BLaER1 (cell line): ENCODE measurements around the gene KRTAP6-1.

Source experiments
- H3K27ac ChIP-seq: shearing (Covaris generic); formaldehyde crosslinking; 2 replicates; pipeline ENCODE4 v1.8.1; 2022
- H3K27me3 ChIP-seq: shearing (Covaris generic); formaldehyde crosslinking; 2 replicates; pipeline ENCODE4 v1.8.1; 2022
- H3K36me3 ChIP-seq: shearing (Covaris generic); formaldehyde crosslinking; 2 replicates; pipeline ENCODE4 v1.8.1; 2022
- H3K4me1 ChIP-seq: shearing (Covaris generic); formaldehyde crosslinking; 2 replicates; pipeline ENCODE4 v1.8.1; 2022
- H3K4me2 ChIP-seq: shearing (Covaris generic); formaldehyde crosslinking; 2 replicates; pipeline ENCODE4 v1.8.1; 2022
- H3K4me3 ChIP-seq: shearing (Covaris generic); formaldehyde crosslinking; 2 replicates; pipeline ENCODE4 v1.8.1; 2022
- H3K9ac ChIP-seq: shearing (Covaris generic); formaldehyde crosslinking; 2 replicates; pipeline ENCODE4 v1.8.1; 2022
- H3K9me3 ChIP-seq: shearing (Covaris generic); formaldehyde crosslinking; 2 replicates; pipeline ENCODE4 v1.8.1; 2022
- H4K20me1 ChIP-seq: shearing (Covaris generic); formaldehyde crosslinking; 2 replicates; pipeline ENCODE4 v1.8.1; 2022
- Cebpa-rat ChIP-seq: shearing (Covaris generic); IDR thresholded peaks from 2 replicates; pipeline ENCODE4 v1.8.1; 2022

The KRTAP6-1 gene

GRCh38 chr21:30613836-30614235 lies at the start of gene KRTAP6-1:
TSS of gene KRTAP6-1 (minus strand) at chr21:30613930. CDS start at chr21:30613904, 26 bp downstream.
- H3K27me3 ChIP-seq: no peaks in the 10 kb centered on the region
- H4K20me1 ChIP-seq: no peaks in the 10 kb centered on the region
- no peak within 1 kb of the TSS for H3K27ac ChIP-seq
- H3K4me3 ChIP-seq: no peak within 1 kb of the TSS
- TF ChIP-seq Cebpa-rat: no peak
- no peak within 1 kb of the TSS for H3K9ac ChIP-seq
- no peaks in the 10 kb centered on the region for H3K9me3 ChIP-seq
- no peak within 1 kb of the TSS for H3K4me2 ChIP-seq
- H3K36me3 ChIP-seq: no peaks in the 10 kb centered on the region
- H3K4me1 ChIP-seq: no peaks in the 10 kb centered on the region

- Histone ChIP-seq H3K4me1 (no peaks in the 10 kb centered on the region), H3K4me3 (no peak overlapping the region), H3K27ac (no peak overlapping the region), H3K4me2 (no peak overlapping the region), H3K27me3 (no peaks in the 10 kb centered on the region), H3K9ac (no peak overlapping the region), H3K9me3 (no peaks in the 10 kb centered on the region), H4K20me1 (no peaks in the 10 kb centered on the region), H3K36me3 (no peaks in the 10 kb centered on the region)
- TF ChIP-seq Cebpa-rat: no peak
Observed at GRCh38 chr21:30652891-30653290, 39.2 kb upstream of the KRTAP6-1 start.

DNA sequence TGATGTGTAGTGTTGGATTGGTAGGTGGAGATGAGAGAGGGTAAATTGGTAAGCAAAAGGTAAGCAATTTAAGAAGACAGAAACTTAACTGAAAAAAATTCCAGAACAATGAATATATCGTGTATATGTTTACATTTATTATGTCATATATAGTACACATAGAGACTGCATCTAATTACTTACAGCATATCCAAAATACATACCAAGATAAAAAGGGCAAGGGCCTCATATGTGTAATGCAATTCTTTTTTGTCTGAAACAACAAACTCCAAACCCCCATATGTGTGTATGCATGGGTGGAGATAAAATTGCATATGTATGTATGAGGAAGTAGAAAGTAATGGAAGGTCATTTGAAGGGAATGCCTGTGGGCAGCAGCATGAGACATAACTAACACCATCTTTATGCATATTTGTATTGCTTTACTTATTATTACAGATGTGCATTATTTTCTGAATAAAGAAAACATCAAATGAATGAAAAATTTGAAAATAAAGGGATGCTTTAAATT lies 33.2 kb upstream of the KRTAP6-1 start:
- Histone ChIP-seq H3K27me3 (no peaks in the 10 kb centered on the region), H4K20me1 (no peaks in the 10 kb centered on the region), H3K4me2 (no peak overlapping the region), H3K27ac (no peak overlapping the region), H3K9me3 (no peaks in the 10 kb centered on the region), H3K36me3 (no peaks in the 10 kb centered on the region), H3K4me3 (no peak overlapping the region), H3K9ac (no peak overlapping the region), H3K4me1 (no peaks in the 10 kb centered on the region)
- TF ChIP-seq Cebpa-rat: no peak

GRCh38 chr21:30642564-30642963 lies 28.8 kb upstream of the KRTAP6-1 start, which contains the start of gene KRTAP20-3:
TSS of gene KRTAP20-3 (plus strand) at chr21:30642864.
- Histone ChIP-seq H3K4me2 (no peak within 1 kb of the TSS), H3K9ac (no peak within 1 kb of the TSS), H3K27me3 (no peaks in the 10 kb centered on the region), H3K9me3 (no peaks in the 10 kb centered on the region), H3K36me3 (no peaks in the 10 kb centered on the region), H3K4me1 (no peaks in the 10 kb centered on the region), H4K20me1 (no peaks in the 10 kb centered on the region), H3K4me3 (no peak within 1 kb of the TSS), H3K27ac (no peak within 1 kb of the TSS)
- no peak for TF ChIP-seq Cebpa-rat

DNA sequence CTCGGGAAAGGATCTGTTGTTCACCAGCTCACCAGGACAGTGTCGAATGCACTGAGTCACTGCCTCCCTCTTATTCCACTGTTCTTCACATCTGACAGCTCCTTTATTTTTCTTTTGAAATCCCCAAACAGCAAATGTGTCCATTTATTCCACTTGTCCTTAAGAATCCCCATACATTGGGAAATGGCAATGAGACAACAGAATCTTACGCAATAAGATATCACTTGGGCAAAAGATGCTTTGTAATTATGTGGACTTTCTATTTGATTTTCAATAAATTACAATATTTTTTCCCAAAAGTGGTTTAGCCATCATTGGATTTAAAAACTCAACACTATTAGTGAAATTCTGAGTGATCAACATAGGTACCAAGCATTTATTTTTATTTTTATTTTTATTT lies 25.0 kb upstream of the KRTAP6-1 start:
- Histone ChIP-seq H3K27ac (no peak overlapping the region), H3K27me3 (no peaks in the 10 kb centered on the region), H3K4me1 (no peaks in the 10 kb centered on the region), H3K4me2 (no peak overlapping the region), H3K9ac (no peak overlapping the region), H3K9me3 (no peaks in the 10 kb centered on the region), H3K36me3 (no peaks in the 10 kb centered on the region), H3K4me3 (no peak overlapping the region), H4K20me1 (no peaks in the 10 kb centered on the region)
- TF ChIP-seq Cebpa-rat: peak; percentile 48; the same call in 1 of the 2 replicates

- Histone ChIP-seq H3K9me3 (no peaks in the 10 kb centered on the region), H3K27me3 (no peaks in the 10 kb centered on the region), H3K36me3 (no peaks in the 10 kb centered on the region), H3K4me2 (no peak within 1 kb of the TSS), H3K9ac (no peak within 1 kb of the TSS), H3K27ac (no peak within 1 kb of the TSS), H3K4me1 (no peaks in the 10 kb centered on the region), H4K20me1 (no peaks in the 10 kb centered on the region), H3K4me3 (no peak within 1 kb of the TSS)
- no peak for TF ChIP-seq Cebpa-rat
Observed at GRCh38 chr21:30634906-30635305, 21.2 kb upstream of the KRTAP6-1 start, which contains the start of gene KRTAP20-2. TSS of gene KRTAP20-2 (plus strand) at chr21:30635206. CDS start at chr21:30635264, 58 bp downstream.

DNA sequence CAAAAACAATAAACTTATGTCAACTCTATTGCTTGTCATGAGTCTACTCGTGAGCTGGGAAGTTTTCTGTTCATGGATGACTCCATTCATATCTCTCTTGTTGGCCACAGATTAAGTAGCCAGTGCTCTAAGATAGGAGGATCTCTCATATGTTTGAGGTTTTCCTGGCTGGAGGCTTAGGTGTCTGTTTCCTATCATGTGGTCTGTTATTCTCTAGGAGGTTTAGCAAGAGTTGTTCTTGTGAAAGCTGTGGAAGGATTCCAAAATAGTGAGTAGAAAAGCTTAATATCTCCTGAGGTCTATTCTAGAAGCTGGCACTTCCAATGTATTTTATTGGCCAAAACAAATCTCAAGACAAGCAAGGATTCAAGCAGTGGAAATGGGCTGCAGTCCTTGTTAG lies 15.5 kb upstream of the KRTAP6-1 start:
- no peak overlapping the region for H3K27ac ChIP-seq
- no peak overlapping the region for H3K4me2 ChIP-seq
- no peak overlapping the region for H3K9ac ChIP-seq
- no peaks in the 10 kb centered on the region for H3K36me3 ChIP-seq
- peaks cover 14% of the 10 kb centered on the region for H3K9me3 ChIP-seq
- H3K4me3 ChIP-seq: no peak overlapping the region
- no peak for TF ChIP-seq Cebpa-rat
- no peaks in the 10 kb centered on the region for H4K20me1 ChIP-seq
- no peaks in the 10 kb centered on the region for H3K4me1 ChIP-seq
- no peaks in the 10 kb centered on the region for H3K27me3 ChIP-seq

DNA sequence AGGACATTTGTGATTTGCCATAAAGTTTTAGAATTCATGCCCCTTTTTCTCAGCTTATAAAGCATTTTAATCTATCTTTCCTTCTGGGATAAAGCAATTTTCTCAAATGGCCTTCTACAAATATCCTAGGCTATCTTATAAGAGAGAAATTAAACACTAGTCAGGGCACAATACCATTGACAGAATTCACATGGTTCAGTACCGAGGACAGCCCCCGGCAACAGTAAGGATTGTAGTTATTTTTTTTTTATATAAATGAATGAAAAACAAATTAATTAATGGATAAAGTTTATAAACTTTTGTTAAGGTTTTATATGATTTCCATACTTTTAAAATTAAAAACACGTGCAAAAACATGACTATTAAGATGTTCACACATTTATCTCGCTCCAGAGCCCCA lies 14.4 kb upstream of the KRTAP6-1 start:
- no peaks in the 10 kb centered on the region for H3K36me3 ChIP-seq
- no peaks in the 10 kb centered on the region for H4K20me1 ChIP-seq
- H3K4me3 ChIP-seq: no peak overlapping the region
- no peak overlapping the region for H3K4me2 ChIP-seq
- H3K27me3 ChIP-seq: no peaks in the 10 kb centered on the region
- H3K4me1 ChIP-seq: no peaks in the 10 kb centered on the region
- peaks cover 14% of the 10 kb centered on the region for H3K9me3 ChIP-seq
- TF ChIP-seq Cebpa-rat: no peak
- H3K9ac ChIP-seq: no peak overlapping the region
- no peak overlapping the region for H3K27ac ChIP-seq

DNA sequence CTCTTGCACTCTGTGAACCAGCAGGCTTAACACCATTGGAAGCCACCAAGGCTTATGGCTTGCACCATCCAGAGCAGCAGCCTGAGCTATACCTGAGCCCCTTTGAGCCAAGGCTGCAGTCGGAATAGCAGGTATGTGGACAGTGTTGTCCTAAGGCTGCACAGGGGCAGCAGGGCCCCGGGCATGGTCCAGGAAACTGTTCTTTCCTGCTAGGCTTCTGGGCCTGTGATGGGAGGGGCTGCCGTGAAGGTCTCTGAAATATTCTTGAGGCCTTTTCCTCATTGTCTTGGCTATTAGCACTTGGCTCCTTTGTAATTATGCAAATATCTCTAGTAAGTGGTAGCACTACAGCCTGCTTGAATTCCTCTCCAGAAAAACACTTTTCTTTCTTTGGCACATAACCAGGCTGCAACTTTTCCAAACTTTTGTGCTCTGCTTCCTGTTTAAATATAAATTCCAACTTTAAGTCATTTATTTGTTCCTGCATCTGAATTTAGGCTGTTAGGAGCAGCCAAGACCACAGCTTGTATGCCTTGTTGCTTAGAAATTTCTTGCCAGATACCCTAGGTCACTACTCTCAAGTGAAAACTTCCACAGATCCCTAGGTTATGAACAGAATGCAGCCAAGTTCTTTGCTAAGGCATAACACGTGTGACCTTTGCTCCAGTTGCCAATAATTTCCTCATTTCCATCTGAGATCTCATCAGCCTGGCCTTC lies 11.9 kb upstream of the KRTAP6-1 start:
- Histone ChIP-seq H3K36me3 (no peaks in the 10 kb centered on the region), H3K4me3 (no peak overlapping the region), H3K9me3 (peaks cover 14% of the 10 kb centered on the region)

GRCh38 chr21:30623362-30623761 lies 9.6 kb upstream of the KRTAP6-1 start:
- Histone ChIP-seq H3K4me1 (no peaks in the 10 kb centered on the region), H3K27me3 (no peaks in the 10 kb centered on the region), H4K20me1 (no peaks in the 10 kb centered on the region), H3K9me3 (peaks cover 14% of the 10 kb centered on the region), H3K9ac (no peak overlapping the region), H3K27ac (no peak overlapping the region), H3K4me3 (no peak overlapping the region), H3K4me2 (no peak overlapping the region), H3K36me3 (no peaks in the 10 kb centered on the region)
- TF ChIP-seq Cebpa-rat: no peak

More for the DNA sequence above, 11.9 kb upstream of the KRTAP6-1 start:
- Histone ChIP-seq H3K27me3 (no peaks in the 10 kb centered on the region), H4K20me1 (no peaks in the 10 kb centered on the region), H3K4me2 (no peak overlapping the region), H3K9ac (no peak overlapping the region), H3K4me1 (no peaks in the 10 kb centered on the region), H3K27ac (no peak overlapping the region)
- no peak for TF ChIP-seq Cebpa-rat
